DND-41 (cell line): ENCODE results near the gene CD164L2.

Source experiments
- EZH2 ChIP-seq: IDR thresholded peaks from 3 replicates; pipeline ENCODE4 v1.6.1; 2012; ENCODE audit warnings: borderline replicate concordance, low read depth, mild to moderate bottlenecking, moderate library complexity, low read length, inconsistent platforms; ENCODE audit not compliant: severe bottlenecking
- TF ChIP-seq, protein P1 (sequence below): IDR thresholded peaks from 2 replicates; pipeline ENCODE4 v1.5.1; 2012; ENCODE audit warnings: borderline replicate concordance, low read length, moderate library complexity, mild to moderate bottlenecking; ENCODE audit not compliant: poor library complexity, severe bottlenecking; ENCODE audit errors: extremely low read depth

DNA sequence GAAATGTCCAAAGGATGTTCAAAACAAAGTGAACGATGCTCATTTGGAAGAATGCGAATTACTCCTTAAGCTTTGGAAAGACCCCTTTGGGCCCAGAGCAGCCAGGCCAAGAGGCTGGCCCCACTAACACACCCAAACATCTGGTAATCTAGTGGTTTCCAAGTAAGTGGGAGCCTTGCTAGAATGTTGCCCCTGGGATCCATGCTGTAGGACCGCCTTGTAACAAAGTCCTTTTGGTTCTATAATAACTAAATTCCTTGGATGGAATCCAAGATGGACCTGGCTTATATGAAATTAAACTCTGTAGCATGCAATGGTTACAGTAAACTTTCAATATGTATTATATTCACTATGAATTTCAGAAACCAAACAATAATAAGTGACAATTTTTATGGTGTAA, 34.6 kb upstream of the CD164L2 start:
- TF ChIP-seq, protein P1, sequence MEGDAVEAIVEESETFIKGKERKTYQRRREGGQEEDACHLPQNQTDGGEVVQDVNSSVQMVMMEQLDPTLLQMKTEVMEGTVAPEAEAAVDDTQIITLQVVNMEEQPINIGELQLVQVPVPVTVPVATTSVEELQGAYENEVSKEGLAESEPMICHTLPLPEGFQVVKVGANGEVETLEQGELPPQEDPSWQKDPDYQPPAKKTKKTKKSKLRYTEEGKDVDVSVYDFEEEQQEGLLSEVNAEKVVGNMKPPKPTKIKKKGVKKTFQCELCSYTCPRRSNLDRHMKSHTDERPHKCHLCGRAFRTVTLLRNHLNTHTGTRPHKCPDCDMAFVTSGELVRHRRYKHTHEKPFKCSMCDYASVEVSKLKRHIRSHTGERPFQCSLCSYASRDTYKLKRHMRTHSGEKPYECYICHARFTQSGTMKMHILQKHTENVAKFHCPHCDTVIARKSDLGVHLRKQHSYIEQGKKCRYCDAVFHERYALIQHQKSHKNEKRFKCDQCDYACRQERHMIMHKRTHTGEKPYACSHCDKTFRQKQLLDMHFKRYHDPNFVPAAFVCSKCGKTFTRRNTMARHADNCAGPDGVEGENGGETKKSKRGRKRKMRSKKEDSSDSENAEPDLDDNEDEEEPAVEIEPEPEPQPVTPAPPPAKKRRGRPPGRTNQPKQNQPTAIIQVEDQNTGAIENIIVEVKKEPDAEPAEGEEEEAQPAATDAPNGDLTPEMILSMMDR = no peak
- TF ChIP-seq EZH2 = no peak
